ENCODE data around the gene IL15RA. TPM values are rescaled to one million over a fixed set of nuclear protein-coding genes. Genes with fewer than 3 reads are reported as not detected.

The IL15RA gene
- total and polyA plus RNA-seq, 10 of the 15 experiments (the other 5 are each of a cell fraction or from before 2014, with no cell fraction given) = 2.0 to 14.8 (median 12.1) TPM

DNA sequence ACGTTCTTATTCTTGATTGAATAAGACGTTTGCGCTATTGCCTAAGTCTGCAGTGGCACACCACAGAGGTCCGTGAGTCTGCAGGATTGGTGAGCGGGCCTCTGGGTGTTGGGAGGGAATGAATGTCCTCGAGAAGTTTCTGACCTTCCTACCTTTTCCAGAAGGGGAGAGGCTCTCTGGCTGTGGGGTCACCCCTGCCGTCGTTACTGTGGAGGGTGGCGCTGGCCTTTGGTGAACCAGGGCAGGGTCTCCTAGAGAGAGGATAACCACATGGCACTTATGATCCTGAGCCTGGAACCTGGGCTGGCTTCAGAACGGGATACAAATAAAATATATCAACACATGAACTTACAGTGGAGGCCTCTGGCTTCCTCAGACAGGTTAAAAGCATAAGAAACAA, 13.8 kb downstream of the IL15RA start:
- in situ Hi-C loops (cut with MboI) = no loop called here
- intact Hi-C loops (cut with micrococcal nuclease; ENCODE audit: unreplicated experiment) = no loop called here
- Histone ChIP-seq H4K20me1 (ENCODE audit: control insufficient read depth, insufficient read depth) (no peaks in the 10 kb centered on the region; the same call in 1 of the 2 replicates), H3K36me3 (ENCODE audit: control insufficient read depth in 2 of 2, insufficient read depth in 2 of 2, low read length in 1 of 2) (peaks cover 11 to 13% of the 10 kb centered on the region in 2 experiments), H3K4me1 (ENCODE audit: control insufficient read depth, insufficient read depth, low read length) (no peaks in the 10 kb centered on the region), H2AFZ (ENCODE audit: control insufficient read depth, low read depth, low read length) (no peak overlapping the region), H3K4me3 (no peak overlapping the region), H3K4me2 (ENCODE audit: control insufficient read depth, insufficient read depth) (no peak overlapping the region), H3K79me2 (ENCODE audit: control insufficient read depth, insufficient read depth, low read length) (peaks cover 3% of the 10 kb centered on the region), H3K27ac (ENCODE audit: control insufficient read depth, insufficient read depth) (no peak overlapping the region), H3K9me3 (replicated peaks; ENCODE audit: control insufficient read depth, insufficient read depth, low read length) (no peaks in the 10 kb centered on the region), H3K27me3 (replicated peaks in 1 of 2; ENCODE audit: control insufficient read depth in 2 of 2, insufficient read depth in 2 of 2, low read length in 1 of 2) (no peaks in the 10 kb centered on the region), H3K9ac (ENCODE audit: control insufficient read depth, insufficient read depth, low read length) (no peak overlapping the region)
- 91% methylated on average over 10 of the region's 10 CpGs for WGBS (ENCODE audit: insufficient coverage, insufficient replicate concordance, low lambda C conversion rate, missing lambda C conversion rate)
- BruUV-seq (replicated peaks) = no TSS peak
- ChIA-PET POLR2A (no interaction called here), RAD21 (ENCODE audit: unreplicated experiment) (no interaction called here), SMC1A (ENCODE audit: uncharacterized antibody, unreplicated experiment) (no interaction called here), CTCF (no interaction called here)
- no peak for ATAC-seq
- TF ChIP-seq SREBF2 (IDR thresholded peaks at IDR 0.05; ENCODE audit: low read length) (no peak), ATF7 (IDR thresholded peaks at IDR 0.05; ENCODE audit: low read depth) (no peak), ETV6 (conservative IDR thresholded peaks at IDR 0.05 in 1 of 2, IDR thresholded peaks at IDR 0.05 in 1 of 2; ENCODE audit: borderline replicate concordance in 1 of 2, low read depth in 1 of 2) (no peak), MYB (IDR thresholded peaks at IDR 0.05; ENCODE audit: borderline replicate concordance, low read depth, low read length) (no peak), RB1 (IDR thresholded peaks at IDR 0.05; ENCODE audit: borderline replicate concordance) (no peak), NRF1 (conservative IDR thresholded peaks at IDR 0.05; ENCODE audit: low read depth, low read length) (no peak), IRF4 (IDR thresholded peaks at IDR 0.05; ENCODE audit: low read depth, low read length) (no peak), RBBP5 (conservative IDR thresholded peaks at IDR 0.05) (no peak), GABPA (IDR thresholded peaks at IDR 0.05; ENCODE audit: low read depth) (no peak), RAD21 (IDR thresholded peaks at IDR 0.05; ENCODE audit: insufficient read depth, low read depth, low read length) (no peak), CHD2 (IDR thresholded peaks at IDR 0.05; ENCODE audit: borderline replicate concordance, low read depth, low read length) (no peak), WRNIP1 (IDR thresholded peaks at IDR 0.05; ENCODE audit: borderline replicate concordance, low read depth, low read length) (no peak), HCFC1 (IDR thresholded peaks at IDR 0.05; ENCODE audit: low read length) (no peak), ZNF274 (IDR thresholded peaks at IDR 0.05; ENCODE audit: insufficient read depth, insufficient read length) (no peak), SUPT20H (IDR thresholded peaks at IDR 0.05; ENCODE audit: borderline replicate concordance, control insufficient read depth, low read depth, low read length) (no peak)
- TF ChIP-seq, protein P1, sequence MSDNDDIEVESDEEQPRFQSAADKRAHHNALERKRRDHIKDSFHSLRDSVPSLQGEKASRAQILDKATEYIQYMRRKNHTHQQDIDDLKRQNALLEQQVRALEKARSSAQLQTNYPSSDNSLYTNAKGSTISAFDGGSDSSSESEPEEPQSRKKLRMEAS (IDR thresholded peaks at IDR 0.05; ENCODE audit: low read depth, low read length) = no peak
- TF ChIP-seq, protein P2, sequence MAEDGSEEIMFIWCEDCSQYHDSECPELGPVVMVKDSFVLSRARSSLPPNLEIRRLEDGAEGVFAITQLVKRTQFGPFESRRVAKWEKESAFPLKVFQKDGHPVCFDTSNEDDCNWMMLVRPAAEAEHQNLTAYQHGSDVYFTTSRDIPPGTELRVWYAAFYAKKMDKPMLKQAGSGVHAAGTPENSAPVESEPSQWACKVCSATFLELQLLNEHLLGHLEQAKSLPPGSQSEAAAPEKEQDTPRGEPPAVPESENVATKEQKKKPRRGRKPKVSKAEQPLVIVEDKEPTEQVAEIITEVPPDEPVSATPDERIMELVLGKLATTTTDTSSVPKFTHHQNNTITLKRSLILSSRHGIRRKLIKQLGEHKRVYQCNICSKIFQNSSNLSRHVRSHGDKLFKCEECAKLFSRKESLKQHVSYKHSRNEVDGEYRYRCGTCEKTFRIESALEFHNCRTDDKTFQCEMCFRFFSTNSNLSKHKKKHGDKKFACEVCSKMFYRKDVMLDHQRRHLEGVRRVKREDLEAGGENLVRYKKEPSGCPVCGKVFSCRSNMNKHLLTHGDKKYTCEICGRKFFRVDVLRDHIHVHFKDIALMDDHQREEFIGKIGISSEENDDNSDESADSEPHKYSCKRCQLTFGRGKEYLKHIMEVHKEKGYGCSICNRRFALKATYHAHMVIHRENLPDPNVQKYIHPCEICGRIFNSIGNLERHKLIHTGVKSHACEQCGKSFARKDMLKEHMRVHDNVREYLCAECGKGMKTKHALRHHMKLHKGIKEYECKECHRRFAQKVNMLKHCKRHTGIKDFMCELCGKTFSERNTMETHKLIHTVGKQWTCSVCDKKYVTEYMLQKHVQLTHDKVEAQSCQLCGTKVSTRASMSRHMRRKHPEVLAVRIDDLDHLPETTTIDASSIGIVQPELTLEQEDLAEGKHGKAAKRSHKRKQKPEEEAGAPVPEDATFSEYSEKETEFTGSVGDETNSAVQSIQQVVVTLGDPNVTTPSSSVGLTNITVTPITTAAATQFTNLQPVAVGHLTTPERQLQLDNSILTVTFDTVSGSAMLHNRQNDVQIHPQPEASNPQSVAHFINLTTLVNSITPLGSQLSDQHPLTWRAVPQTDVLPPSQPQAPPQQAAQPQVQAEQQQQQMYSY (CRISPR knock-in tag; IDR thresholded peaks at IDR 0.05) = no peak
- TF ChIP-seq, protein P3, sequence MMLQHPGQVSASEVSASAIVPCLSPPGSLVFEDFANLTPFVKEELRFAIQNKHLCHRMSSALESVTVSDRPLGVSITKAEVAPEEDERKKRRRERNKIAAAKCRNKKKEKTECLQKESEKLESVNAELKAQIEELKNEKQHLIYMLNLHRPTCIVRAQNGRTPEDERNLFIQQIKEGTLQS (IDR thresholded peaks at IDR 0.05; ENCODE audit: borderline replicate concordance, extremely low read depth, low read depth, low read length) = no peak
- TF ChIP-seq, protein P4, sequence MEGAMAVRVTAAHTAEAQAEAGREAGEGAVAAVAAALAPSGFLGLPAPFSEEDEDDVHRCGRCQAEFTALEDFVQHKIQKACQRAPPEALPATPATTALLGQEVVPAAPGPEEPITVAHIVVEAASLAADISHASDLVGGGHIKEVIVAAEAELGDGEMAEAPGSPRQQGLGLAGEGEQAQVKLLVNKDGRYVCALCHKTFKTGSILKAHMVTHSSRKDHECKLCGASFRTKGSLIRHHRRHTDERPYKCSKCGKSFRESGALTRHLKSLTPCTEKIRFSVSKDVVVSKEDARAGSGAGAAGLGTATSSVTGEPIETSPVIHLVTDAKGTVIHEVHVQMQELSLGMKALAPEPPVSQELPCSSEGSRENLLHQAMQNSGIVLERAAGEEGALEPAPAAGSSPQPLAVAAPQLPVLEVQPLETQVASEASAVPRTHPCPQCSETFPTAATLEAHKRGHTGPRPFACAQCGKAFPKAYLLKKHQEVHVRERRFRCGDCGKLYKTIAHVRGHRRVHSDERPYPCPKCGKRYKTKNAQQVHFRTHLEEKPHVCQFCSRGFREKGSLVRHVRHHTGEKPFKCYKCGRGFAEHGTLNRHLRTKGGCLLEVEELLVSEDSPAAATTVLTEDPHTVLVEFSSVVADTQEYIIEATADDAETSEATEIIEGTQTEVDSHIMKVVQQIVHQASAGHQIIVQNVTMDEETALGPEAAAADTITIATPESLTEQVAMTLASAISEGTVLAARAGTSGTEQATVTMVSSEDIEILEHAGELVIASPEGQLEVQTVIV (IDR thresholded peaks at IDR 0.05; ENCODE audit: borderline replicate concordance, partially characterized antibody) = no peak
- no peak for FAIRE-seq
- DNase-seq (ENCODE audit: low read depth, low spot score) = no peak

Measured in GM12878 (cell line).